ELF-1 (cell line): Measurements from ENCODE around the gene DEFB131B.
"Not testable (repeated sequence)": the region's sequence is repeated elsewhere in the genome, so short reads cannot be mapped to it uniquely, and the experiment has no call there.

Source experiments
- DNase-seq: peaks from one replicate; pipeline ENCODE4 v3.0.0-alpha.2; 2016; ENCODE audit warnings: low read depth, low spot score

DEFB131B gene, protein sequence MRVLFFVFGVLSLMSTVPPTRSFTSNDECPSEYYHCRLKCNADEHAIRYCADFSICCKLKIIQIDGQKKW

GRCh38 chr11:71878059-71878458 lies at the start of gene DEFB131B:
Gene DEFB131B (plus strand): TSS chr11:71878453. CDS start chr11:71878453, 0 bp downstream.
- not testable (repeated sequence) for DNase-seq

DNA sequence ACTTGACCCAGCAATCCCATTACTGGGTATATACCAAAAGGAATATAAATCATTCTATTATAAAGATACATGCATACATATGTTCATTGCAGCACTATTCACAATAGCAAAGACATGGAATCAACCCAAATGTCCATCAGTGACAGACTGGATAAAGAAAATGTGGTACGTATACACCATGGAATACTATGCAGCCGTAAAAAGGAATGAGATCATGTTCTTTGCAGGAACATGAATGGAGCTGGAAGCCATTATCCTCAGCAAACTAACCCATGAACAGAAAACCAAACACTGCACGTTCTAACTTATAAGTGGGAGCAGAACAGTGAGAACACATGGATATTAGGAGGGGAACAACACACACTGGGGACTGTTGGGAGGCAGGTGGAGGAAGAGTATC lies 49.0 kb upstream of the DEFB131B start:
- not testable (repeated sequence) for DNase-seq

DNA sequence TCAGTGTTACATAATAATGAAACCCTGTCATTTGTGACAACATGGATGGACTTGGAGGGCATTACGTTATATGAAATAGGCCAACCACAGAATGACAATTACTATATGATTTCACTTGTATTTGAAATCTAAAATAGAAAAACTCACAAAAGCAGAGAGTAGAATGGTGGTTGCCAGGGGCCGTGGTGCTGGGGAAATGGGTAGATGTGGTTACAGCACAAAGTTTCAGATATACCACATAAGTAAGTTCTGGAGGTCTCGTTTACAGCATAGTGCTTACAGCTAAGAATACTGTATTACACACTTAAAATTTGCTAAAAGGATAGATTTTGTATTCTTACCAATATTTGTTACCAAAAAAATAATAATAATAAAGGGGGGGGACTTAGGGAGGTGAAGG lies 48.6 kb upstream of the DEFB131B start:
- DNase-seq = not testable (repeated sequence)

GRCh38 chr11:71832811-71833210 lies 45.4 kb upstream of the DEFB131B start, which contains the start of gene DEFB108B:
Gene DEFB108B (plus strand): TSS chr11:71833200. CDS start chr11:71833200, 0 bp downstream.
- DNase-seq = not testable (repeated sequence)

DNA sequence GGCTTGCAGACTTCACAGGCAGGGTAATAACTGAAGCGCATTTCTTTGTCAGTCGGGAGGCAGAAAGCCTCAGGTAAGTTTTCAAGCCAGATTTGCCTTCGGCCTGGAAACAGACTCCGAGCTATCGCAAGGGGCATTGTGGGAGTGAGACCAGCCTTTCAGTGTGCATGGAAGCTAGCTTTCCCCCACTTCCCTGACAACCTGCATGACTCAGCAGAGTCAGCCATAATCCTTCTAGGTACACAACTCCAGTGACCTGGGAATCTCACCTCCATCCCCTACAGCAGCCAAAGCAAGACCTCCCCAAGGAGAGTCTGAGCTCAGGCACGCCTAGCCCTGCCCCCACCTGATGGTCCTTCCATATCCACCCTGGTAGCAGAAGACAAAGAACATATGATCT lies 35.5 kb upstream of the DEFB131B start:
- peak; percentile 45 for DNase-seq

GRCh38 chr11:71843355-71843754 lies 34.9 kb upstream of the DEFB131B start:
- not testable (repeated sequence) for DNase-seq

DNA sequence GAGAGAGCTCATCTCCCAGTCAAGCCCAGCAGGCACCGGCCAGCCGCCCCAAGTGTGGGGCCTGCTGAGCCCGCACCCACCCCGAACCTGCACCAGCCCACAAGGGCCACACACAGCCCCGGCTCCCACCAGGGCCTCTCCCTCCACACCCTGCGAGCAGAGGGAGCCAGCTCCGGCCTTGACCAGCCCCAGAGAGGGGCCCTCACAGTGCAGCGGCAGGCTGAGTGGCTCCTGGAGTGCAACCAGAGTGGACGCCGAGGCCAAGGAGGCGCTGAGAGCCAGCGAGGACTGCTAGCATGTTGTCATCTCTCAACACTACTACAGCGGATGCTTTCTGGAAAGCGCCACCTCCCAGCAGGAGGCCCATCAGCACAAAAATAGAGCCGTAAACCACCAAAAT lies 34.4 kb upstream of the DEFB131B start:
- peak; percentile 61 for DNase-seq

- not testable (repeated sequence) for DNase-seq
Observed at GRCh38 chr11:71853895-71854294, 24.4 kb upstream of the DEFB131B start.

GRCh38 chr11:71855880-71856279 lies 22.4 kb upstream of the DEFB131B start:
- DNase-seq = not testable (repeated sequence)

DNA sequence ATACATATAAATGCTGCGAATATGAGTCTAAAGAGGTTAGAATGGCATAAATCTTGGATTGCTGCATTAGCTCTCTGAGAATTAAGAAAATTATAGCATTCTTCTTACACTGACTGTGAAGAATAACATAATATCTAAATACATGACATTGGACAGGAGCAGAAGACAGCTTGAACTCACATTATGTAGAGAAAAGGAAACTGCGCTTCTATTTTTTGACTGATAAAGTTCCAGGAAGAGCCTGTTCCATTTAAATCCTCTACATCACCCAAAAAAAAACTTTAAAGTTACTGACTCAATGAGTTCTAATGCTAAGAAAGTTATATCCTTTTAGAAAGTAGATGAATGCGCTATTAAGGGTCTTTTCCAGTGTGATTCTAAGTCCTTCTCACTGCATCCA lies 17.4 kb upstream of the DEFB131B start:
- DNase-seq = not testable (repeated sequence)

DNA sequence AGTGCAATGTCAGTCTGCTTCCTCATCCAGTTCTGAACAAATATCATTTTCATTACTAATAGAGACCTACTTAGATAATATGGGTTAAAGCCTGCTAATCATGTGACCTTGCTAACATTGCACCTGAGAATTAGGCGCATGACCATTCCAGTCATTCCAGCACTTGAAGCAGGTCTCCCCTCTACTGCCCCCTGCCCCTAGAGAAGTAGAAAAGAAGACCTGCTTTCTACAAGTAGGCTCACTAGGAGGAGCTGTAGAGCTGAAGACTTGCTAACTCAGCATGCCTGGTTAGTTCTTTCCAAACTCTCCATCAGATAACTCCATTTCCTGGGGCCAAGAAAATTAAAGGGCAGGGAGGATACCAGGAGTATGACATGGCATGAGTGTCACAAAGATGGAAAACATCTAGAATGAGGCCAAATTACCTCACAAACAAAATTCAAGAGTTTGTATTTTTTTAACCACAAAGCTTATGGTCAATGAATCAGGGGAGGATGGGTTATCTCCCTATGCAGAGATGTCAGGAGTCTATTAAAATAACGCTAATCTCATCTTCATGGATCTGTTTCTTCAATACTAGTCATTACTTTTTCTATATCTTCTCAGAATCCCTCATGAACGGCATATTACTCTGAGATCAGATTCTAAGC lies 14.2 kb upstream of the DEFB131B start:
- peak; percentile 78 for DNase-seq

DNA sequence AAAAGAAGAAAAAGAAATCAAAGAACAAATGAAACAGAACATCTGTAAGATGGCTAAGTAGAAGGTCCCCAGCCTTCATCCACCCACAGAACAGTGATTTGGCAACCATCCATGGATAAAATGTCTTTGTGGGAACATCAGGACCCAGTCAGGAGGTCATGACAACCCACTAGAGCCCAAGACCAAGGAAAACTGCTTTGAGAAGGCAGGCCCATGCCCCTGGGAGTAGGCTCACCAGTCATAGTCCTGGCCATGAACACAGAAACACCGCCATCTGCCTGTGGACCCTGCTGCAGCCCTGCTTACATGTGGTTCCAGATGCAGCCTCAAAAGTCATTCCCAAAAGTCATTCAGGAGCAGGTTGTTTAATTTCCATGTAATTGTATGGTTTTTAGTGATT lies 11.0 kb upstream of the DEFB131B start:
- peak; percentile 10 for DNase-seq

DNA sequence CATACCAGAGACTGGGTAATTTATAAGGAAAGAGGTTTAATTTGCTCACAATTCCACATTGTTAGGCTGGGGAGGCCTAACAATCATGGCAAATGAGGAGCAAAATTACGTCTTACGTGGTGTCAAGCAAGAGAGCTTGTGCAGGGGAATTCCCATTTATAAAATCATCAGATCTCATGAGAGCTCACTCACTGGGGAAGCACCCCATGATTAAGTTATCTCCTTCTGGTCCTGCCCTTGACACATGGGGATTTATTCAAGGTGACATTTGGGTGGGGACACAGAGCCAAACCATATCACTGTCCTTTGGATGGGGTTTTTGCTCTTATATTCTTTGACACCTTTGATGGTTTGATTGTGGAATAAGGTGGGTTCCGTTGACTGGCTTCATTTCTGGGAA lies 8.3 kb upstream of the DEFB131B start:
- DNase-seq = not testable (repeated sequence)

GRCh38 chr11:71870661-71871060 lies 7.6 kb upstream of the DEFB131B start:
- DNase-seq = not testable (repeated sequence)

DNA sequence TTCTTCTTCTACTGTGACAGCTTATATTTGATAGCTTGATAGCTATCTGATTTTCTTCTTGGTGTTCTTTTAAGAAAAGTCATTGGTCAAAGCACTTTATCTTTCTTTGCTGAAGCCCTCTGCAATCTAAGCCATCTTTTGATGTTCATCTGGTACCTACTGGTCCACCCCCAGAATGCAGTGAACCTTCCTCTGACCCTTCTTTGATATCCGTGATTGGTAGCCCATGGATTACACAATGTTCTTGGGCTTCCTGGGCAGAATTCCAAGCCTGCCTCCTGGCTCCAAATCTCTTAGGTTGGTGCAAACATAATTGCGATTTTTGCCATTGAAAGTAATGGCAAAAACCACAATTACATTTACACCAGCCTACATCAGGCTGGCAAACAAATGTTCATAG lies 2.0 kb upstream of the DEFB131B start:
- not testable (repeated sequence) for DNase-seq

- not testable (repeated sequence) for DNase-seq
Observed at GRCh38 chr11:71885806-71886205, 7.6 kb downstream of the DEFB131B start.

- peak; percentile 90 for DNase-seq
Observed at GRCh38 chr11:71888335-71889010, 10.2 kb downstream of the DEFB131B start.

DNA sequence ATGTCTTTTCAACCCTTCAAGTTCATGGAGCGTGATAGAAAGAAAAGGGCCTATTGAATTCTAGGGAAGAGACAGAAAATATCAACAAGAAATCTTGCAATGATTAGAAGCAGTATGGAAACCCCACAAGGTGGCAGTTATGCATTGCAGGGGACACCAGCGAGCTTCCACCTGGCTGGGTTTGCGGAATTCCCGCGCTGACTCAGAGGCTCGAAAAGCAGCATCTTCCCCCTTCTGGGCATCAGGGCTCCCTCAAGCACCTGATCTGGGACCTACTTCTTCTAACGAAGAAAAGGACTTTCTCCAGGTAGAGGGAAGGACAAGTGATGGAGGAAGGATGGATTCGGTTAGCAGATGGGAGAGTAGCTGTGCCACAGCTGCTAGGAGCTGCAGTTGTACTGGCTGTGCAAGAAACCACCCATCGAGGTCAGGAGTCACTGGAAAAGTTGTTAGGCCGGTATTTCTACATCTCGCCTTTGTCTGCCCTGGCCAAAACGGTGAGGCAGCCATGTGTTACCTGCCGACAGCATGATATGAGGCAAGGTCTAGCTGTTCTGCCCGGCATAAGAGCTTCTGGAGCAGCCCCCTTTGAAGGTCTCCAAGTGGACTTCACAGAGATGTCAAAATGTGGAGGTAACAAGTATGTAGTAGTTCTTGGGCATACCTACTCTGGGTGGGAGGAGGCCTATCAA lies 11.1 kb downstream of the DEFB131B start:
- DNase-seq = peak; percentile 60

- no peak for DNase-seq
Observed at GRCh38 chr11:71895961-71896360, 17.7 kb downstream of the DEFB131B start.

DNA sequence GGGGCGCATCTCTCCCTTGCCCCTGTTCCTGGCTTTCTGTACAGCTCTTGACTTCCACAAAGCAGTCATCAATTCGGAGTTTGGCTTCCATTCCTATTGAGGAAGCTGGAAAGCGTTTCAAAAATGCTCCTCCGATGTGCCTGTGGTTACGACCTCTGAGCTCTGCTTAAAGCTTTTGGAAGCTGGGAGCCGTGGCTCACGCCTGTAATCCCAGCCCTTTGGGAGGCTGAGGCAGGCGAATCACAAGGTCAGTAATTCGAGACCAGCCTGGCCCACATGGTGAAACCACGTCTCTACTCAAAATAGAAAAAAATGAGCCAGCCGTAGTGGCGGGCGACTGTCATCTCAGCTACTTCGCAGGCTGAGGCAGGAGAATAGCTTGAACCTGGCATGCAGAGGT lies 22.9 kb downstream of the DEFB131B start:
- DNase-seq = not testable (repeated sequence)

DNA sequence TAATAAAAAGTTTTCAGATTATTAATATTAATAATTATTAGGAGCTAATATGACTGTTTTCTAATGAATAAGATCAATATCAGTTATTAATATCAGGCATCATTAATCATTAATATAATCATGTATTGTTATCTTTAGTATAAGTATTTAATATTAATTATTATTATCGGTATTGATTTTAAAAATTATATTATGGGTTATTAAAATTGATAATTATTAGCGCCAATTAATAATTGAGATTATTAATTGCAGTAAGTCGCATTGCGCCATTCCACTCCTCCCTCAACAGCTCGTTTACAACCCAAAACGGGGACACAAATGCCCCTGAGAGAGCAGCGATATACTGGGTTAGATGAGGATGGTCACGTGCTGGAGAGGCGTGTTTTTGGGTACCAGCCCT lies 30.0 kb downstream of the DEFB131B start:
- no peak for DNase-seq

- DNase-seq = peak; percentile 65
Observed at GRCh38 chr11:71910775-71911174, 32.5 kb downstream of the DEFB131B start.
